Measurements from ENCODE around the gene AKR1C2.
"Not testable (repeated sequence)": the region's sequence is repeated elsewhere in the genome, so short reads cannot be mapped to it uniquely, and the experiment has no call there.

The AKR1C2 gene

GRCh38 chr10:5023177-5023805, 19.6 kb upstream of the AKR1C2 start:
- DNase-seq: no peak

- not testable (repeated sequence) for DNase-seq
Measured at GRCh38 chr10:5021624-5022290, 18.1 kb upstream of the AKR1C2 start.

- DNase-seq: not testable (repeated sequence)
Measured at GRCh38 chr10:5019770-5020612, 16.3 kb upstream of the AKR1C2 start.

- DNase-seq: not testable (repeated sequence)
Measured at GRCh38 chr10:5018671-5019277, 15.1 kb upstream of the AKR1C2 start.

- DNase-seq: no peak
Measured at GRCh38 chr10:5018134-5018533, 14.5 kb upstream of the AKR1C2 start.

GRCh38 chr10:5014936-5015335, 11.3 kb upstream of the AKR1C2 start:
- no peak for DNase-seq

GRCh38 chr10:5014200-5014910, 10.7 kb upstream of the AKR1C2 start:
- not testable (repeated sequence) for DNase-seq

- no peak for DNase-seq
Measured at GRCh38 chr10:5013385-5013784, 9.7 kb upstream of the AKR1C2 start.

GRCh38 chr10:5012595-5012994, 8.9 kb upstream of the AKR1C2 start:
- no peak for DNase-seq

- not testable (repeated sequence) for DNase-seq
Measured at GRCh38 chr10:5011392-5011791, 7.7 kb upstream of the AKR1C2 start.

- not testable (repeated sequence) for DNase-seq
Measured at GRCh38 chr10:5010043-5010442, 6.4 kb upstream of the AKR1C2 start.

GRCh38 chr10:5008857-5009548, 5.3 kb upstream of the AKR1C2 start:
- DNase-seq: not testable (repeated sequence)

- not testable (repeated sequence) for DNase-seq
Measured at GRCh38 chr10:5004501-5004900, 844 bp upstream of the AKR1C2 start.

- not testable (repeated sequence) for DNase-seq
Measured at GRCh38 chr10:5004030-5004385, 351 bp upstream of the AKR1C2 start.

- no peak for DNase-seq
Measured at GRCh38 chr10:5002013-5002727, 1.5 kb downstream of the AKR1C2 start.

GRCh38 chr10:4998671-4999070, 5.0 kb downstream of the AKR1C2 start:
- DNase-seq: no peak

- not testable (repeated sequence) for DNase-seq
Measured at GRCh38 chr10:4994260-4994659, 9.4 kb downstream of the AKR1C2 start.

GRCh38 chr10:4992564-4992963, 11.1 kb downstream of the AKR1C2 start:
- DNase-seq: not testable (repeated sequence)

GRCh38 chr10:4991463-4991862, 12.2 kb downstream of the AKR1C2 start:
- DNase-seq: not testable (repeated sequence)

- no peak for DNase-seq
Measured at GRCh38 chr10:4990217-4990616, 13.4 kb downstream of the AKR1C2 start.

GRCh38 chr10:4988000-4988641, 15.5 kb downstream of the AKR1C2 start:
- not testable (repeated sequence) for DNase-seq
